PC-3 (cell line): Measurements from ENCODE around the gene GFRA1.

Experiments used
- EZH2phosphoT487 ChIP-seq: fragments of 300-600 bp; sonication (generic); IDR thresholded peaks from 2 replicates; pipeline ENCODE4 v1.6.1; 2018; ENCODE audit warnings: mild to moderate bottlenecking, antibody characterized with exemption, low read length, borderline replicate concordance
- TF ChIP-seq, protein P1 (sequence below): fragments of 300-600 bp; sonication (generic); conservative IDR thresholded peaks from 2 replicates; pipeline ENCODE4 v1.5.1; 2017; ENCODE audit warnings: antibody characterized with exemption, low read depth, mild to moderate bottlenecking, low read length

DNA sequence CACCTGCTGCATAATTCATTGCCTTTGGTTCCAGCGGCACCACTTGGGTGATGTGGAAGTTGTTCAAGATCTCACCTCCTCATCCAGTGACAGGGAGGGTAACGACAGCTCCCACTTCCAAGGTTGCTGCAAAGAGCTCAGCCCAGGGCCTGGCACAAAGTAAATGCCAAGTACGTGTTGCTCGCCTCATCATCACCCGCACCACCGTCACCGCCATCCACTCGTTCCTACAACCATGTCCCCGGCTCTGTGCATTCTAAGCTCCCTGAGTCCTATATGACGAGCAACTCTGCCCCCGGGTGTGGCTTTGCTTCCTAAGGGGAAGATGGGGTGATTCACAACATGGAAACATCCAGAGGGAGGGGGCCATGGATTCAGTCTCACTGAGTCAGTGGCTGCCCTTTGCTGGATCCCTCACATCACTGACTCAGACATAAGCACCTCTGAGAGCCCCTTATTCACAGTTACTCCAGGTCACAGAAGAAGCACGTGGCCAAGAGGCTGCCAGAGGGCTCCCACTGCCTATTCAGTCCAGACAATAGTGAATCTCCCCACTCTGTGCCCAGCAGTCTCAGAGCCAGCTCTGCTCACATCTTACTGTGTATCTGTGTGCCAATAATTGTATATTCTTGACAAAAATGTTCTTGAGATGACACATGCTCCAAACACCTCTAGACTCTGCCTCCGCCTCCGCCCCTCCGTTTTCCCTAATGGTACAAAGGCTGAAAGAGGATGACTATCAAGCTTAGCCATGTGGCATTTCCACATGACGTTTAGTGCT is 159.1 kb downstream of the GFRA1 start:
- TF ChIP-seq, protein P1, sequence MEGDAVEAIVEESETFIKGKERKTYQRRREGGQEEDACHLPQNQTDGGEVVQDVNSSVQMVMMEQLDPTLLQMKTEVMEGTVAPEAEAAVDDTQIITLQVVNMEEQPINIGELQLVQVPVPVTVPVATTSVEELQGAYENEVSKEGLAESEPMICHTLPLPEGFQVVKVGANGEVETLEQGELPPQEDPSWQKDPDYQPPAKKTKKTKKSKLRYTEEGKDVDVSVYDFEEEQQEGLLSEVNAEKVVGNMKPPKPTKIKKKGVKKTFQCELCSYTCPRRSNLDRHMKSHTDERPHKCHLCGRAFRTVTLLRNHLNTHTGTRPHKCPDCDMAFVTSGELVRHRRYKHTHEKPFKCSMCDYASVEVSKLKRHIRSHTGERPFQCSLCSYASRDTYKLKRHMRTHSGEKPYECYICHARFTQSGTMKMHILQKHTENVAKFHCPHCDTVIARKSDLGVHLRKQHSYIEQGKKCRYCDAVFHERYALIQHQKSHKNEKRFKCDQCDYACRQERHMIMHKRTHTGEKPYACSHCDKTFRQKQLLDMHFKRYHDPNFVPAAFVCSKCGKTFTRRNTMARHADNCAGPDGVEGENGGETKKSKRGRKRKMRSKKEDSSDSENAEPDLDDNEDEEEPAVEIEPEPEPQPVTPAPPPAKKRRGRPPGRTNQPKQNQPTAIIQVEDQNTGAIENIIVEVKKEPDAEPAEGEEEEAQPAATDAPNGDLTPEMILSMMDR, result no peak
- TF ChIP-seq EZH2phosphoT487, result no peak
